NCI-H1436 (cell line): ENCODE measurements around the gene FOXG1.

Source experiments
- DNase-seq: peaks from one replicate; lab custom pipeline; 2025; lab: John Stamatoyannopoulos, UW

The FOXG1 gene

DNA sequence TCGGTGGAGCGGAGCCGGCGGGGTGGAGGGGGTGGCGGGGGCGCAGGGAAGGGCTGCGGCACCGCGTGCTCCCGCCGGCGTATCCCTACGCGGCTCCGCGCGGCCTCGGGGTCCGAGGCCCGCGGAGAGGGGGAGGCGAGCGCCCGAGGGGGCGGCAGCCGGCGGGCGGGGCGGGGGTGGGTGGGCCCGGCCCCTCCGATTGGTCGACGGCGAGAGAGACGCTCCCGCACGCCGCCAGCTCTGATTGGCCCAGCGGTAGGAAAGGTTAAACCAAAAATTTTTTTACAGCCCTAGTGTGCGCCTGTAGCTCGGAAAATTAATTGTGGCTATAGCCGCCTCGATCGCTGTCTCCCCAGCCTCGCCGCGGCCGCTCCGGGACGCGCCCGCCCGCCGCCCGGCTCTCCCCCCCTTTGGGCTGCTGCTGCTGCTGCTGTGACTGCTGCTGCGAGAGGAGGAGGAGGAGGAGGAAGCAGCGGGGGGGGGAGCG, at the start of gene FOXG1:
Gene FOXG1, plus strand, starts transcription at position 319 of the 487 bp plus-strand sequence. CDS start 493 bp downstream, outside the sequence.
- peak; percentile 95 for DNase-seq

GRCh38 chr14:28719130-28719529, 47.5 kb upstream of the FOXG1 start:
- DNase-seq: no peak

GRCh38 chr14:28731358-28731757, 35.2 kb upstream of the FOXG1 start:
- no peak for DNase-seq

DNA sequence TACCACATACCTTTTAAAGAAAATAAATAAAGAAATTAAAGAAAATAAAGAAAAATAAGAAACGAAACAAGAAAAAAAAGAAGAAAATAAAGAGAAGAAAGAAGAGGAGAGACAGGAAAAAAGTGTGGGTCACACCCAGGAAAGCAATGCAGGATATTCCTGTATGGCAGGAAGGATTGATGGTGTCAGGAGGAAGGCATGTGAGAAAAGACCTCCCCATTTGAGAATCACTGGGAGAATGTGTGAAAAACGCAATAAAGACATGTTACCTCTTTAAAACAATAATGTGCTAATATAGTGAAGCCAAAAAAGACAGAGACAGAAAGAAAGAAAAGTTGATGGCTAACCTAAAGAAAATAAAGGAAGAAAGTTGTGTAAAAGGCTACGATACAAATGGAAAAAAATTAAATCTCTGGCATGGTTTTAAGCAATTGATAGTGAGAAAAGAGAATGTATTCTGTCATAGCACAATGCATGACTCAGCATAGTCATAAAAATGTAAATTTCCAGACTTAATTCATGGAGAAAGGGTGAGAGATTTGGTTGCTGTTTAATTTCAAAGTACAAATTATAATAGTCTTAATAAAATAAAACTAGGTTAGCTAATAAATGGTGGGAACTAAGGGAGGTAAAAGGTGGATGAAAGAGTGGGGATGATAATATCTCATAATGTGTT, 24.3 kb upstream of the FOXG1 start:
- no peak for DNase-seq

DNA sequence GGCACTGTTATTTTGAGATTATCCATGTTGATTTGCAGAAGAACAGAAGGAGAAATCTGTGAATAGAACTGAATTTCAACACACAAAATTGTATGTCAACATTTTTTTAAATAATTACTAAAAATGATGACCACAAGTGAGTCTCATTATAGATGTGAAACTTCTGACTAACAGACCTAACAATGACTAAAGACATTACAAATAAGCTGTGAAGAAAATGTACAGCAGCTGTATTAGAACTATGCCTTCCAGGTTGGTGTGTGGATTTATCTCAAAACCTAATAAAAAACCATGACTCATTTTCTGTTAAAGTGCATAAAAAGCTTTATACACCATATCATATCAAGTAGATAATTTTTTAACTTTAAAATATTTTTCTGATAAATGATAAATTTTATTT, 22.5 kb upstream of the FOXG1 start:
- DNase-seq: no peak

GRCh38 chr14:28745176-28745575, 21.4 kb upstream of the FOXG1 start:
- DNase-seq: no peak

DNA sequence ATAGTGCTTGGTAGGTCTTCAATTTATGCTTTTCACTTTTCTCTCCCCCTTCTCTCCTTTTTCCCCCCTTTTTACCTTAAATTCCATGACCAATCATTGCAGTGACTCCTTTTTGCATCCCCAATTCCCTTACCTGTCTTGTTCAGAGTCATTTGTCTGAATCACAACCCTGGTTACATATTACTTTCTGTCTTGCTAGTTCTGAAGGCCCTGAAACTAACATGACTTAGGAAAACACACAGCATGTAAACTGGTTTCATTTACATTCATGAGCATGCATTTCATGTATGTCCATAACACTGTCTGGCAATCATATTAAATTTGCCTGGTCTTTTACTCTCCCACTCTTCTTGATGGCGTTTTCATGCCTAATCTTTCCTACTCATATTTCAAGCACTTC, 20.3 kb upstream of the FOXG1 start:
- no peak for DNase-seq

- DNase-seq: peak; percentile 80
These were observed 15.0 kb upstream of the FOXG1 start for GRCh38 chr14:28751467-28752058.

GRCh38 chr14:28754209-28754985, 12.2 kb upstream of the FOXG1 start:
- DNase-seq: peak; percentile 49

- no peak for DNase-seq
These were observed 11.3 kb upstream of the FOXG1 start for GRCh38 chr14:28755198-28755815.

DNA sequence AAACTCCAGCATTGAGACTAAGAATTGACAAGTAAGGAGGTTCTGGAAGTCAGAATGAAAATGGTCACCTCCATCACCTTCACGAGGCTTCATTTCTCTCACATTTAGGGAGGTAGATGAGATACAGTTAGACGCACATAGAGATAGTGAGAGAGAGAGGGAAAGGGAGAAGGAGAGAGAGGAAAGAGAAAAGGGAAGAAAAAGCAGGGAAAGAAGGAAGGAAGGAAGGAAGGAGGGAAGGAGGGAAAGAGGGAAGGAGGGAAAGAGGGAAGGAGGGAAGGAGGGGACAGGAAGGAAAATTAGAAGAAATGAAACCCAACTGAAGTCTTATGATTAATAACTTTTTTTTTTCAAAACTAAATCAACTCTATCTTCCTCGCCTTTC, 10.7 kb upstream of the FOXG1 start:
- no peak for DNase-seq

DNA sequence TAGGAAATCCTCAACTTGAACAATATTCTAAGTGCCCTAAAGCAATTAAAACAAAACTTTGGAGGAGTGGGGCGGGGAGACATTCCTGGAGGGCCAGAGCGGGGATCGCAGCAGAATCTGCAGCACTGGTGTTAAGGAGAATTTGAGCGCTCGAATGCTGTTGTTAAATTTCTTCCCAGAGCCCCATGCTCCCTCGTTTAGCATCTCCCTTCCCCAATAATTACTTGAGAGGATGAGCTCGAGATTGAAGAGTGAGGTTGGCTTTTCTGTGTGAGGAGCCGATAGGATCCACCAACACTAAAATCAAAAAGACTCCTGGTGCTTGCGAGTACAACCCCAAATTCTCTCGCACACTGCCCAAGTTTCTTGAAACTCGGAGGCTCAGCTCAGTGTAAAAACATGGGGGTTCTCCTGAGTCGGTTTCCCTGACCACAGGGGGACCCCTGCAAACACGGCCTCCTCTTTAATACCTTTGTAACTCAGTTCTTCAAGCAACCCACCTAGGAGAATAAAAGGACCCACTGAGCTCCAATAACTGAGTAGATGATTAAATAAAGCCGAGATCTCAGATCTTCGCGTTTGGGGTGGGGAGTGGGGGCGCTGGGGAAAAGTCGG, 10.2 kb upstream of the FOXG1 start:
- DNase-seq: no peak

DNA sequence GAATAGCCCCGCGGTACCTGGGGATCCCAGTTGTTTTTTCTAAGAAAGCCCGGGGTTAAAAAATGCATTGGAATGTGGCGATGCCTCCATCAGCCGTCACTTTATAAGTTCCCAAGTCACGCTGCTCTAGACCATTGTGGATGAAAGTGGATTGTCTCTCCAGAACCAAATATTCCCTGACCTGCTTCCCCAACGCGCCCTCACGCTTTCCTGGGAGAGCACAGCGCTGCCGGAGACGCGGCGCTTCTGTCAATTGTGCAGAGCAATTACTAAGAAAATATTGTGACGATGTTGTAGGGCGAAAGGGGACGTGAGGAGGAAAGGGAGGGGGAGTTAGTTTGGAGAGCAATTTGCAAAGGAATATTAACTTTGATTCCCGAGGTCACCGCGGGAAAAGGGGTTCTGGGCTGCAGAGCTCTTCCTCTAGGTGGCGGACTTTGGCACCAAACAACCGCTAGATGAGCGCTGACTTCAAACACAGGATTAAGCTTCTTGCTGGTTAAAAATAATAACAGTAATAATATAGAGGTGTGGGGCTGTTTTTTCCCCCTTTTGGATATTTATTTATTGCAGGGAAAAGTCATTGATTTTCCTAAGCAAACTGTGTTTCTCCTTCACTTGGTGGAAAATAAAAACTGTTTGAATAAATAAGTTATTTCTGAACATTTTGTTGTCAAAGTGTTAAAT, 9.6 kb upstream of the FOXG1 start:
- no peak for DNase-seq

- DNase-seq: no peak
These were observed 8.8 kb upstream of the FOXG1 start for GRCh38 chr14:28757786-28758185.

DNA sequence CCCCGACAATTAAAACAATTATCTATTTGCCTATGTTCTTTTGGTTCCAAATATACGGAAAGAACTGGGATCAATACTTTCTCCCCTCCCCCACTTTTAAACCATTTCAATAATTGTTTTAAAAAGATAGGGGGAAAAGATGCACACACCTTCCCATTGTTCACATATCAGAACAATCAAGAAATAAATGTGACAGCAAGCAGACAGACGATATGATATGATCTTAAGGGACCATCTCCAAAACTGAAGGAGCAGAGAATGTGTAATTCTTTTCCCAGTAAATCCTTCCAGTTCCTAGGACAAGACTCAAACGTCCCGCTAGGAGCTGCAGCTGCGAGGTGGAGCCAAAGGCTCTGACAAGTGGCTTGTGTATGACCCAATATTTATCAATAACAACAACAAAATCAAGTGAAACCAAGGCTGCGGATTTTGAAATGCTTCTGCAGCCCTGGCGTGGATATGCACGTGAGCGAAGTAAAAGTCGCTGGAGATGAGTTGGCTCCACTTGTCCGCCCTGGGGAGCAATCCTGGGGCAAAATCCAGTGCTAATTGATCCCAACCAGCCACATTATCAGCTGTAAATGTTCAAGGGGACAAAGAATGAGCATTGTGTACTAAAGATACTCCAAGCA, 8.2 kb upstream of the FOXG1 start:
- no peak for DNase-seq

GRCh38 chr14:28758885-28759652, 7.5 kb upstream of the FOXG1 start:
- no peak for DNase-seq

DNA sequence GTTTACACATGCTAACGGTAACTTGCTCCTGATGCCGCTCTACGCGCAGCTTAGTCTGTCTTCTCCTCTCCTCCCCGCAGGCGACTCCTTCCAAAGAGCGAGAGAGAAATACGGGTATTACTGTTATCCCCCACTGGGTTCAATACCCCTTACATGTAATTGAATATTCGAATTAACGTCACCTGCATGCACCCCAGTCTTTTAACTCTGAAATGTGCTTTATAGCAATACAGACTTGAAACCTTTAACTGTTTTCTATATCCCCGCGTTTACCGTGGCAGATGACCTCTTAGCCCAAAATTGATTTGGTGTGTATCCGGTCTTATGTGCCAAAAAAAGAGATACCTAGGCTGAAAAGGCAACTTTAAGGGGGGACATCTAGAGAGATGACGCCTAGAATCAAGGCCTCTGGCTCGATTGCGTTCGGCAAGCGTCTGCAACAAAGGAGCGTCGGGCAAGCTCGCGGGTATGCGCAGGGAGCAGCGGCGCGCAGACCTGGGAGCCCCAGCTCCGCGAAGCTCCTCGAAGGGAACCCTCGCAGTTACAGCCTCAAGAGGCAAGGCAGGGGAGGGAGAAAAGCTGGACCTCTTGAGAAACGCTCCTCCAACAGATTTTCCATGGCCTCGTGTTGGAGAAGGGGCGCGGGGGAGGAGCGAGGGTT, 6.8 kb upstream of the FOXG1 start:
- no peak for DNase-seq

GRCh38 chr14:28760431-28760996, 6.1 kb upstream of the FOXG1 start:
- DNase-seq: no peak
